Epithelial cell of esophagus (primary cell): ENCODE measurements around the gene MEOX1.

ENCODE experiments used
- DNase-seq: peaks from one replicate; pipeline ENCODE4 v3.0.0; 2010; ENCODE audit warnings: low read depth
- H3K4me3 ChIP-seq: 2 replicates; pipeline ENCODE4 v1.5.1; 2011; ENCODE audit warnings: mild to moderate bottlenecking, low read length, control low read depth
- CTCF ChIP-seq: IDR thresholded peaks from 2 replicates; pipeline ENCODE4 v1.5.1; 2011; ENCODE audit warnings: low read depth, mild to moderate bottlenecking, low read length, control low read depth, inconsistent platforms; ENCODE audit not compliant: insufficient read depth; ENCODE audit errors: missing control alignments

The MEOX1 gene

GRCh38 chr17:43598357-43599045, 63.2 kb downstream of the MEOX1 start:
- DNase-seq, result no peak
- no peak for TF ChIP-seq CTCF
- no peak overlapping the region for H3K4me3 ChIP-seq

GRCh38 chr17:43597624-43598356, 63.9 kb downstream of the MEOX1 start:
- no peak for TF ChIP-seq CTCF
- no peak for DNase-seq
- no peak overlapping the region for H3K4me3 ChIP-seq

GRCh38 chr17:43595466-43595865, 66.3 kb downstream of the MEOX1 start:
- DNase-seq, result peak; percentile 69
- no peak for TF ChIP-seq CTCF
- no peak overlapping the region for H3K4me3 ChIP-seq

GRCh38 chr17:43591779-43592562, 69.8 kb downstream of the MEOX1 start:
- H3K4me3 ChIP-seq, result no peak overlapping the region
- DNase-seq, result peak; percentile 85
- no peak for TF ChIP-seq CTCF

- H3K4me3 ChIP-seq, result no peak overlapping the region
- TF ChIP-seq CTCF, result no peak
- no peak for DNase-seq
These were observed 70.7 kb downstream of the MEOX1 start for GRCh38 chr17:43591001-43591400.
